Heart left ventricle (tissue), 13 donors: Measurements from ENCODE around the gene DSG1.

Experiments
- CTCF ChIP-seq, 12 donors: fragments of 200-600 bp; sonication (generic) in 4 of 12; IDR thresholded peaks; one replicate each; pipeline versions ENCODE4 v1.5.0 to v1.8.0; 2018 to 2022; ENCODE audit warnings: antibody characterized with exemption in 12 of 12, mild to moderate bottlenecking in 5 of 12
- POLR2A ChIP-seq, 2 donors: fragments of 450-650 bp; IDR thresholded peaks; one replicate each; pipeline ENCODE4 v1.6.1; 2017; ENCODE audit warnings: antibody characterized with exemption in 2 of 2, mild to moderate bottlenecking in 2 of 2, moderate library complexity in 2 of 2
- donor health status: ischemic (EF 13 %, LVEDD 7.1; RV severe dilation, severe dysfunction).
- donor health status: DM: no; HTN: yes; CAD: no.
- donor health status: DM: no; HTN: no; CAD: no.
- donor health status: ischemic (EF 25% LVEDD 6.9; RV normal size, moderate dysfunction).
- donor health status: ischemic (EF 25% LVEDD 5.7; RV mildly dilated, moderate dysfunction).
- donor health status: ischemic (EF 35%, LVEDD 5.7; RV mildly dilated, moderate dysfunction).
- donor health status: nonischemic (EF 11% LVEDD 7.7; RV severe dilation, severe dysfunction).
- donor health status: DM: yes; HTN: yes; CAD: no.
- donor health status: PGD.
- donor health status: ischemic (EF 29% LVEDD 5.4; RV normal size, mild dysfunction).
- donor health status: nonischemic (EF 23%, LVEDD 6.1; RV moderate dilation, normal function).

- TF ChIP-seq CTCF (IDR thresholded peaks at IDR 0.05) (no peak), POLR2A (IDR thresholded peaks at IDR 0.05) (no peak)
These were observed 51.5 kb downstream of the DSG1 start for GRCh38 chr18:31369478-31369877.
